ENCODE data around the gene NPTN.

Gene NPTN

GRCh38 chr15:73637527-73637926 lies 4.3 kb upstream of the NPTN start:
- peaks cover 0 to 5% (median 2%) of the 10 kb centered on the region in 5 donors for H3K27me3 ChIP-seq (ENCODE audit: control insufficient read depth in 5 of 5, insufficient read depth in 4 of 5, low read length in 5 of 5)
- no peak overlapping the region for H3K27ac ChIP-seq (ENCODE audit: low read depth, low read length)
- H3K9ac ChIP-seq (ENCODE audit: low read length in 5 of 5) = no peak overlapping the region
- H3K4me1 ChIP-seq (ENCODE audit: control insufficient read depth in 5 of 5, insufficient read depth in 5 of 5, low read length in 5 of 5) = peaks cover 3 to 16% (median 12%) of the 10 kb centered on the region in 5 donors
- no peaks in the 10 kb centered on the region for H3K36me3 ChIP-seq (ENCODE audit: control insufficient read depth in 5 of 5, insufficient read depth in 5 of 5, low read length in 5 of 5)
- no peaks in the 10 kb centered on the region for H3K9me3 ChIP-seq (ENCODE audit: control insufficient read depth in 5 of 5, low read length in 5 of 5)
- no peak overlapping the region for H3K4me3 ChIP-seq (ENCODE audit: low read depth in 1 of 5, low read length in 5 of 5)

- Histone ChIP-seq H3K36me3 (ENCODE audit: control insufficient read depth in 5 of 5, insufficient read depth in 5 of 5, low read length in 5 of 5) (no peaks in the 10 kb centered on the region), H3K27me3 (ENCODE audit: control insufficient read depth in 5 of 5, insufficient read depth in 4 of 5, low read length in 5 of 5) (peaks cover 0 to 5% (median 0%) of the 10 kb centered on the region in 5 donors), H3K4me1 (ENCODE audit: control insufficient read depth in 5 of 5, insufficient read depth in 5 of 5, low read length in 5 of 5) (peaks cover 3 to 50% (median 47%) of the 10 kb centered on the region in 5 donors), H3K27ac (ENCODE audit: low read depth, low read length) (peak overlapping the region; percentile 91), H3K9ac (ENCODE audit: low read length in 5 of 5) (peak overlapping the region in 4 of 5 donors; percentile 40 to 84 (median 64)), H3K4me3 (ENCODE audit: low read depth in 1 of 5, low read length in 5 of 5) (peak overlapping the region; percentile 72 to 85 (median 80)), H3K9me3 (ENCODE audit: control insufficient read depth in 5 of 5, low read length in 5 of 5) (no peaks in the 10 kb centered on the region)
Measured at GRCh38 chr15:73633991-73634495, 854 bp upstream of the NPTN start.

GRCh38 chr15:73632670-73633058 lies 525 bp downstream of the NPTN start:
- Histone ChIP-seq H3K4me3 (ENCODE audit: low read depth in 1 of 5, low read length in 5 of 5) (peak overlapping the region; percentile 80 to 87 (median 85)), H3K36me3 (ENCODE audit: control insufficient read depth in 5 of 5, insufficient read depth in 5 of 5, low read length in 5 of 5) (no peaks in the 10 kb centered on the region), H3K27ac (ENCODE audit: low read depth, low read length) (peak overlapping the region; percentile 78), H3K9me3 (ENCODE audit: control insufficient read depth in 5 of 5, low read length in 5 of 5) (no peaks in the 10 kb centered on the region), H3K4me1 (ENCODE audit: control insufficient read depth in 5 of 5, insufficient read depth in 5 of 5, low read length in 5 of 5) (peaks cover 3 to 57% (median 55%) of the 10 kb centered on the region in 5 donors), H3K9ac (ENCODE audit: low read length in 5 of 5) (peak overlapping the region; percentile 66 to 95 (median 93)), H3K27me3 (ENCODE audit: control insufficient read depth in 5 of 5, insufficient read depth in 4 of 5, low read length in 5 of 5) (peaks cover 0 to 5% (median 0%) of the 10 kb centered on the region in 5 donors)

- Histone ChIP-seq H3K4me1 (ENCODE audit: control insufficient read depth in 5 of 5, insufficient read depth in 5 of 5, low read length in 5 of 5) (peaks cover 3 to 60% (median 55%) of the 10 kb centered on the region in 5 donors), H3K36me3 (ENCODE audit: control insufficient read depth in 5 of 5, insufficient read depth in 5 of 5, low read length in 5 of 5) (no peaks in the 10 kb centered on the region), H3K27ac (ENCODE audit: low read depth, low read length) (peak overlapping the region; percentile 78), H3K27me3 (ENCODE audit: control insufficient read depth in 5 of 5, insufficient read depth in 4 of 5, low read length in 5 of 5) (peaks cover 0 to 4% (median 0%) of the 10 kb centered on the region in 5 donors), H3K4me3 (ENCODE audit: low read depth in 1 of 5, low read length in 5 of 5) (peak overlapping the region; percentile 80 to 87 (median 85)), H3K9ac (ENCODE audit: low read length in 5 of 5) (peak overlapping the region; percentile 66 to 95 (median 93)), H3K9me3 (ENCODE audit: control insufficient read depth in 5 of 5, low read length in 5 of 5) (no peaks in the 10 kb centered on the region)
Measured at GRCh38 chr15:73631915-73632669, 1.1 kb downstream of the NPTN start.

GRCh38 chr15:73630921-73631362 lies 2.2 kb downstream of the NPTN start:
- H3K4me1 ChIP-seq (ENCODE audit: control insufficient read depth in 5 of 5, insufficient read depth in 5 of 5, low read length in 5 of 5) = peaks cover 3 to 66% (median 53%) of the 10 kb centered on the region in 5 donors
- peak overlapping the region in 3 of 5 donors; percentile 84 to 86 (median 85) for H3K4me3 ChIP-seq (ENCODE audit: low read depth in 1 of 5, low read length in 5 of 5)
- H3K9me3 ChIP-seq (ENCODE audit: control insufficient read depth in 5 of 5, low read length in 5 of 5) = no peaks in the 10 kb centered on the region
- no peaks in the 10 kb centered on the region for H3K36me3 ChIP-seq (ENCODE audit: control insufficient read depth in 5 of 5, insufficient read depth in 5 of 5, low read length in 5 of 5)
- H3K9ac ChIP-seq (ENCODE audit: low read length in 5 of 5) = peak overlapping the region in 4 of 5 donors; percentile 22 to 95 (median 80)
- peak overlapping the region; percentile 78 for H3K27ac ChIP-seq (ENCODE audit: low read depth, low read length)
- H3K27me3 ChIP-seq (ENCODE audit: control insufficient read depth in 5 of 5, insufficient read depth in 4 of 5, low read length in 5 of 5) = no peaks in the 10 kb centered on the region

GRCh38 chr15:73629798-73630429 lies 3.3 kb downstream of the NPTN start:
- no peaks in the 10 kb centered on the region for H3K9me3 ChIP-seq (ENCODE audit: control insufficient read depth in 5 of 5, low read length in 5 of 5)
- H3K27me3 ChIP-seq (ENCODE audit: control insufficient read depth in 5 of 5, insufficient read depth in 4 of 5, low read length in 5 of 5) = no peaks in the 10 kb centered on the region
- peaks cover 3 to 66% (median 53%) of the 10 kb centered on the region in 5 donors for H3K4me1 ChIP-seq (ENCODE audit: control insufficient read depth in 5 of 5, insufficient read depth in 5 of 5, low read length in 5 of 5)
- no peak overlapping the region for H3K4me3 ChIP-seq (ENCODE audit: low read depth in 1 of 5, low read length in 5 of 5)
- H3K9ac ChIP-seq (ENCODE audit: low read length in 5 of 5) = peak overlapping the region in 1 of 5 donors; percentile 20
- H3K36me3 ChIP-seq (ENCODE audit: control insufficient read depth in 5 of 5, insufficient read depth in 5 of 5, low read length in 5 of 5) = no peaks in the 10 kb centered on the region
- peak overlapping the region; percentile 42 for H3K27ac ChIP-seq (ENCODE audit: low read depth, low read length)

GRCh38 chr15:73628976-73629797 lies 4.0 kb downstream of the NPTN start:
- Histone ChIP-seq H3K9me3 (ENCODE audit: control insufficient read depth in 5 of 5, low read length in 5 of 5) (no peaks in the 10 kb centered on the region), H3K9ac (ENCODE audit: low read length in 5 of 5) (peak overlapping the region in 2 of 5 donors; percentile 30 to 35), H3K4me1 (ENCODE audit: control insufficient read depth in 5 of 5, insufficient read depth in 5 of 5, low read length in 5 of 5) (peaks cover 3 to 64% (median 51%) of the 10 kb centered on the region in 5 donors), H3K27ac (ENCODE audit: low read depth, low read length) (peak overlapping the region; percentile 38), H3K4me3 (ENCODE audit: low read depth in 1 of 5, low read length in 5 of 5) (no peak overlapping the region), H3K27me3 (ENCODE audit: control insufficient read depth in 5 of 5, insufficient read depth in 4 of 5, low read length in 5 of 5) (no peaks in the 10 kb centered on the region), H3K36me3 (ENCODE audit: control insufficient read depth in 5 of 5, insufficient read depth in 5 of 5, low read length in 5 of 5) (no peaks in the 10 kb centered on the region)

GRCh38 chr15:73628102-73628501 lies 5.1 kb downstream of the NPTN start:
- Histone ChIP-seq H3K9me3 (ENCODE audit: control insufficient read depth in 5 of 5, low read length in 5 of 5) (no peaks in the 10 kb centered on the region), H3K36me3 (ENCODE audit: control insufficient read depth in 5 of 5, insufficient read depth in 5 of 5, low read length in 5 of 5) (no peaks in the 10 kb centered on the region), H3K9ac (ENCODE audit: low read length in 5 of 5) (no peak overlapping the region), H3K27me3 (ENCODE audit: control insufficient read depth in 5 of 5, insufficient read depth in 4 of 5, low read length in 5 of 5) (no peaks in the 10 kb centered on the region), H3K4me1 (ENCODE audit: control insufficient read depth in 5 of 5, insufficient read depth in 5 of 5, low read length in 5 of 5) (peaks cover 0 to 56% (median 42%) of the 10 kb centered on the region in 5 donors), H3K27ac (ENCODE audit: low read depth, low read length) (no peak overlapping the region), H3K4me3 (ENCODE audit: low read depth in 1 of 5, low read length in 5 of 5) (no peak overlapping the region)

- Histone ChIP-seq H3K4me3 (ENCODE audit: low read depth in 1 of 5, low read length in 5 of 5) (no peak overlapping the region), H3K36me3 (ENCODE audit: control insufficient read depth in 5 of 5, insufficient read depth in 5 of 5, low read length in 5 of 5) (no peaks in the 10 kb centered on the region), H3K27ac (ENCODE audit: low read depth, low read length) (no peak overlapping the region), H3K9ac (ENCODE audit: low read length in 5 of 5) (peak overlapping the region in 1 of 5 donors; percentile 7), H3K4me1 (ENCODE audit: control insufficient read depth in 5 of 5, insufficient read depth in 5 of 5, low read length in 5 of 5) (peaks cover 0 to 42% (median 26%) of the 10 kb centered on the region in 5 donors), H3K9me3 (ENCODE audit: control insufficient read depth in 5 of 5, low read length in 5 of 5) (no peaks in the 10 kb centered on the region), H3K27me3 (ENCODE audit: control insufficient read depth in 5 of 5, insufficient read depth in 4 of 5, low read length in 5 of 5) (no peaks in the 10 kb centered on the region)
Measured at GRCh38 chr15:73626072-73626471, 7.1 kb downstream of the NPTN start.

Measured in subcutaneous abdominal adipose tissue (tissue), 5 donors.